ENCODE data around the gene LZTR1.

Gene LZTR1

DNA sequence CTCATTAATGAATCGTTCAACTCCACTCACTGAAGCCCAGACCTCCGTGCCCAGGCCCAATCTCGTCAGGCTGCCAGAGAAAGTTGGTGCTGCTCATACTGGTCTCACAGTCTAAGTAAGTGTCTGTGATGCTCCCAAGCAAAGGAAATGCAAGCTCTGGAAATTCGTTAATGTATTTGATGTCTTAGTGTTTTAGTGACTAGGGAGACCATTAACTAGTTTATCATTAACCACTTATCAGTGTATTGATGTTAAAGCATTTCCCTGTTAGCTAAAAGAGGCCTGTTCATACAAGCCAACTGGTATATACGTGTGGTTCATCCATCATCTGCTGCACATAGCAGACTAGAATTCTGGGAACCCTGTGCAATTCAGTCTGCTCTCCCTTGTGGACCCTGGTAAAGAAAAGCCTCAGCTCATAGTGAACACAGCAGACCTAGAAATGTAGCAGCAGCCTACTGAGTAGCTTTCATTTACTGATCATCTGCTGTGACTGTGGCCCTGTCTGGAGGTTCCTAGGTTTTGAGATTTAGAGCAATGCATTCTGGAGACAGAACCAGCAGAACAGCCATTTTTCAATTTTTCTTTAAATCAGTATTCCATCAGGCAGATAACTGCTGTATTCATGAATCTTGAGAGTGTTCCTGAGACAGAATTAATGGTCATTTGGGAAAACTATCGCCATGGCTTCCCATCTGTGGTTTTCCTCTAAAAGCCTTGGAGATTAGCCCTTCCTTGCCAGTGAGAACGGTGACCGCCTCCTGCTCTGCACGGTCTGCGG, 30.8 kb upstream of the LZTR1 start:
- no peak for DNase-seq

DNA sequence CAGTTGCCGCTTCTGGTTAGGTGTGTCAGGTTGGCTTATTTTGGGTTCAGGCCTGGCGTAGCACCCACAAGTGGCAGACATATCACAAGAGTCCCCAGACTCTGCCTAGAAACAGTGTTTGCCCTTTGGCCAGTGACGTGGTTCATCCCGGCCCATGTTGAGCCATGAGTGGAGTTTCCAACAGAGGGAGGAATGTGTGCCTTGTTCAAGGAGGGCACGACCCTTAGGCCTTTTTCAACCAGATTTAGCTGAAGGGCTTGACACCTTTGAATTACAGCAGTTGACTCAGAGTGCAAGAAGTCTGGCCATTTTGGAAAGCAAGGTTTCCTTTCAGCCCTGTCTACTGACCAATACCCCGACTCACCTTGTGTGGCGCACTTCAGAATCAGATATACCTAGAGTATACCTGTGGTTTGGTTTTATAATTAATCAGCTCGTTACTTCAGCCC, 30.1 kb upstream of the LZTR1 start:
- no peak for DNase-seq

DNA sequence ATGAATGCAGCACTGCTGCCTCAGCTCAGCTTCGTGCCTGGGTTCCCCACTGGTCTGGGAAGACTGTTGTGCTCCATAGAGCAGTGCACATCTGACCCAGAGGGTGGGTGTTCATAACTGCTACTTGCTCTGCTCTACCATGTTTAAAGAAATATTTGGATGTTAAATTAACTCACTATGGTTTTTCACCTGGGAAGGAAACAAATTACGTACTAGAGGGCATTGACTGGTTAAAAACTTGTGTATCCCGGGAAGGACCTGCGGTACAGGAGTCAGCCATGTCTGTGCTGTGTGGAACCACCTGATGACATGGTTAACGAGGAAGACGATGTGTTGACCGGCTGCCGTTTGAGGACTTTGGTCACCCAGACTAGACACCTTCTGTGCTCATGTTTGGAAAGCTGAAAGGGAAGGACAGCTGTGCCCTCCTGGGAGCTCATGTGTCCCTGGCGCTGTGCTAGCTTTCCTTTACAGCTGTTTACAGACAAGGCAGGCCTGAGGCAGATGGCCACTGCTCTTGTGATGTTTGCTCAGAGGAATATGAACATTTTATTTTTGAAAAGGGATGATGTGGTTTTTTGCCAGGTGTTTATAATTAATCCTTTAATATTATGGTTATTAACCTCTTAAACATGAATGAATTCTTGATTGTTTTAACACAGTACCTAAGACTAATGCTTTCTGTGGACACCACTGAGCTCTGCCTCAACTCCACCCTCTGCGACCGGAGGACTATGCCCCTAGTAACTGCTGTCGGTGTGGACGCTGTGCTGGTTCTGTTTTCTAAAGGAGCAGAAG, 29.4 kb upstream of the LZTR1 start:
- no peak for DNase-seq

DNA sequence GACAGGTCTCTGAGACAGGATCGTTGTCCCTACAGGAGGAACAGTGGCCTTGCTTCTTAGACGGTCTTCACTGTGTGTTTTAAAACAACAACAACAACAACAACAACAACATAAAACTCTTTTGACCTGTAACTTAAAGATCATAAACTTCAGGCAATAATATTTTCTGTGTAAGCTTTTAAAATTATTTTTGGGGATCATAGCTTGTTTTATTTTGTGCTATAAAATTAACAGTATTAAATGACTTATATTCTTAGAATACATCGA, 28.8 kb upstream of the LZTR1 start:
- DNase-seq = no peak

DNA sequence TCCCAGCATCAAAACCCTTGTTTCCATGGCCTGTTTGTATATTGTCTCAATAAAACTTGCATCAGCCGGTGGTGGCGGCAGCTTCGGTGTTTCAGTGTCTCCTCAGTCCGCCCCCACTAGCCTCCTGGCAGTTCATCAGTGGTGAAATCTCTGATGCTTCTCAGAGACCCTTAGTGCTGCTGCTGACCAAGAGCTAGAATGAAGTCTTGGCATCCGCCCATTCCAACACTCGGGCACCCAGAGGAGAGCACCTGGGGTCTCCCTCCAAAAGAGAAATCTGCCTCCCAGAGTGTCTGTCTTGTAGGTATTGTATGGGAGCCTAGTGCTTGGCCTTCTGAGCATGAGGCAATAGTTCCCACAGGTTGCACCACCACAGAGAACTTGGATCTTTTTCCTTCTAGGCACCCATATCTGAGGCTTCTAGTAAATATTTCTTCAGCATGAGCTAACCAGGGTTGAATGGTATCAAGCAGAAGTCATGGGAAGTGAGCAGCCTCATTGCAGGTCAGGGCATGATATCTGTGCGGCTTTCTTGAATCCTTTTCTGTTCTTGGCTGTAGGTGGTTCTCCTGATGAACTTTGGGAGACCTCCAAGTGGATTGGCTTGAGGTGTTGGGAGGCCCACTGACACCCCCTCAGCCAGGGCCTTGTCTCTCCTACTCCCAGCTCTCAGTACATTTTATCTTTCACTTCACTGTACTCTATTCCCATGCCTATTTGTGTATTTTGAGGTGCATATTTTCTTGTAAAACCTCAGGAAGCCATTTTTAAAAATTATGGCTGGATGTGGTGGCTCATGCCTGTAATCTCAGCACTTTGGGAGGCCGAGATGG, 28.2 kb upstream of the LZTR1 start:
- no peak for DNase-seq

DNA sequence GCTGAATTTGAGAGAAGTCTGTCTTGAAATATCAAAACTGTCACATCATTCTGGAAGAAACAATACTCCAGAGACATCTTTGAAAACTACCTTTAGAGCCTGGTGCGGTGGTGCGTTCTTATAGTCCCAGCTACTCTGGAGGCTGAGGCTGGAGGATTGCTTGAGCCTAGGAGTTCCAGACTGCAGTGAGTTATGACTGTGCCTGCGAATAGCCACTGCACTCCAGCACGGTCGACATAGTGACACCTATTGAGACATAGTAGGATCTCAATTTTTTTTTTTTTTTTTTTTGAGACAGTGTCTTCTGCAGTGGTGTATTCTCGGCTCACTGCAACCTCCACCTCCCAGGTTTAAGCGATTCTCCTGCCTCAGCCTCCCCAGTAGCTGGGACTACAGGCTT, 26.5 kb upstream of the LZTR1 start:
- no peak for DNase-seq

DNA sequence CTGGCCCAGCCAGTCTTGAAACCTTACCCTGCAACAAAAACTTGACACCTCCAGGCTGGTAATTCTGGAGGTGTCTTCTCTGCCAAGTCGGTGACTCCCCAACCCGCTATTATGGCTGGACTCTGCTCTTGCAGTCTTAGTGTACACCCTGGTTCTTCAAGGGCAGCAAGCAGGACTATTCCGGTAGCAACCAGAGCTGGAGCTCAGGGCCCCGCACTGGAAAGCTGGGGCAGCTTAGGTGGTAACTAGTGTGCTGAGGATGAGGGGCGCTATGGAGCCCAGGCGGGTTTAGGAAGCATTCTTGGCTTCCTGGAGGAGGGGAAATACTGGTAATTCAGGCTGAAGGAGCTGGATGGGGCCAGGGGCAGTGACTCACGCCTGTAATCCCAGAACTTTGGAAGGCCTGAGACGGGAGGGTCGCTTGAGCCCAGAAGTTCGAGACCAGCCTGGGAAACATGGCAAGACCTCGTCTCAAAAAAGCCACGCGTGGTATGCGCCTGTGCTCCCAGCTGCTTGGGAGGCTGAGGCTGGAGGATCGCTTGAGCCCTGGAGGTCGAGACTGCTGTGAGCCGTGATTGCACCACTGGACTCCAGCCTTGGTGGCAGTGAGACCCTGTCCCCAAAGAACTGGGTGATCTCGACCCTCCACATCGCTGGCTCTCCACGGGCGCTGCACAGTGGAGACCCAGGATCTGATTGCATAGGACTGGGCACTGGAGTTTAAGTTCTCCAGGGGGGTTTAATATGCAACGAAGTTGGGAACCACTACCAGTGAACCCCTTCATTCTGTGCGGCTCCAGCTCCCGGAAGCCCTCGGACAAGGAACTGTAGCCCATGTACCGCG, 25.6 kb upstream of the LZTR1 start:
- DNase-seq = no peak

DNA sequence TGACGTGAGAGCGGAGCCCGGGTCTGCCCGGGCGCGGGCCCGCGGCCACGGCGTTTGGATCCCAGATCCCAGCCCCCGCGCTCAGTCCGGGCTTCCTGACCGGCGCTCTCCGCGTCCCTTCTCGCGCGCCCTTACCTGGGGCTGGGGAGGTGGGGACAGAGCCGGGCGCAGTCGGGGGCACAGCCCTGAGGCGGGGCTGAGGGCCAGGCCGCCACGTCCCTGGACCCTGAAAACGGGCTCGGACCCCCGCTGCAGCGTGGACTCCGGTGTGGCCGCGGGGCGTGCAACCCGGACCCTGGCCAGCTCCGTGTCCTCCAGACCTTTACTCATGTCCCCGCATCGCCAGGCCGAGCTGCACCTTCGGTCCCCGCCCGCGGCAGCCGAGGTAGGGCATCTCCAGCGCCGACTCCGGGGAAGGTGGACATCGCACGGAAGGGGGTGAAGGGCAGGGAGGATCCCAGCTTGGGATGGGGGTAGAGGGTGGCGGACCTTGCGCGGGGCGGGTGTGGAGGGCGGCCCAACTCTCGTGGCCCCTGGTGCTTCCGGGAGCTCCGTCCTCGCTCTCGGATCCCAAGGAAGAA, 24.9 kb upstream of the LZTR1 start:
- no peak for DNase-seq

DNA sequence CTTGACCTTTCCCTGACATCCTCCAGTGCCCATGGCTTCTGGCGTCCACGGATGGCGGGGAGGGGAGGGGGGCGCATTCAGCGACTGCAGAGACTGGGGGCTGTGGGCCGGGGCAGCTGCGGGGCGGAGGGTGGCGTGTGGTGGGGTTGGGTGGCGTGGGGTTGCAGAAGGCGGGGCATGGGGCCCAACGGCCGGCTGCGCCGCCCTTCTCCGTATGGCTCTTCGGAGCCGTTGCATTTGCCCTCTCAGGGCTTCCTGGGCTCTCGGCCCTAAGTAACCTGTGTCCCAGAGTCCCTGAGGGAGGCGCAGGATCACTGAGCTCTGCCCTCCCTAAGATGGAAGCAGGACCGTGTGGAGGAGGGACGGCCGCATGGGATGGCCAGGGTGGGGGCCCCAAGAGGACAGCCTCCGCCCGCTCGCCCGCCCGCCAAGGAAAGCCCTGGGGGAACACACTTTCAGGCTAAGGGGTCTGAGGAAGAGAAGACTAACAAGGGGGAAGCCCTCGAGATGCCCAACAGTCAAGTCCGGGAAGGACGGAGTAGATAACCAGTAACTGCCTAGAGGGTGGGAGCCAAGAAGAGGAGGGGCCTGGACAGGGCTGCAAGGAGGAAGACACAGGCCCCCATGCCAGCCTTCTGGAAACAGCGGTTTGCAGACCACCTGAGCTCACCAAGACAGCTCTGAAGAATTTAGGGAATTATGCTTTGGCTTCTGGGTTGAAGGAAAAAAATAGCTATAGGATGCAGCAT, 24.2 kb upstream of the LZTR1 start:
- no peak for DNase-seq

DNA sequence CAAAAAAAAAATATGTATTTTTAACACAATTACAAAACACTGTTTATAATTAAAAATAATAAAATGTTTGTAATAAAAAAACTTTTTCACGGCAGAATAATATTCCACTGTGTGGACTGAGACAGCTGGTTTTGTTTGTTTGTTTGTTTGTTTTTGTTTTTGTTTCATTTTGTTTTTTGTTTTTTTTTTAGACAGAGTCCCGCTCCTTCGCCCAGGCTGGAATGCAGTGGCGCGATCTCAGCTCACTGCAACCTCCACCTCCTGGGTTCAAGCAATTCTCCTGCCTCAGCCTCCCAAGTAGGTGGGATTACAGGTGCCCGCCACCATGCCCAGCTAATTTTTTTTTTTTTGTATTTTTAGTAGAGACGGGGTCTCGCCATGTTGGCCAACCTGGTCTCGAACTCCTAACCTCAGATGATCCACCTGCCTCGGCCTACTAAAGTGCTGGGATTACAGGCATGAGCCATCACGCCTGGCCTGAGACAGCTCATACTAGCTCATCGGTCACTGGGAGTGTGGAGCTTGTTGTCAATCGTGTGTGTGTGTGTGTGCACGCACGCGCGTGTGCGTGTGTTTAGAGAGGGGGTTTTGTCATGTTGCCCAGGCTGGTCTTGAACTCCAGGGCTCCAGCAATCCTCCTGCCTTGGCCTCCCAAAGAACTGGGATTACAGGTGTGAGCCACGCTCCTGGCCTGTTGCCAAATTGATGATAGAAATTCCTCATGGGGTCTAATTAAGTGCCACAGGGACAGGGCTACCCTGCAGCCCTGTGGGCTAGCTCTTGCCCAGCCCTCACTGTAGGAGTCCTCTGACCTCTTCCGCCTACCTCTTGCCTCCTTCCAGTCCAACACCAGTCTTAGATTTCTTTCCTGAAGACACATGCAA, 22.3 kb upstream of the LZTR1 start:
- DNase-seq = no peak

DNA sequence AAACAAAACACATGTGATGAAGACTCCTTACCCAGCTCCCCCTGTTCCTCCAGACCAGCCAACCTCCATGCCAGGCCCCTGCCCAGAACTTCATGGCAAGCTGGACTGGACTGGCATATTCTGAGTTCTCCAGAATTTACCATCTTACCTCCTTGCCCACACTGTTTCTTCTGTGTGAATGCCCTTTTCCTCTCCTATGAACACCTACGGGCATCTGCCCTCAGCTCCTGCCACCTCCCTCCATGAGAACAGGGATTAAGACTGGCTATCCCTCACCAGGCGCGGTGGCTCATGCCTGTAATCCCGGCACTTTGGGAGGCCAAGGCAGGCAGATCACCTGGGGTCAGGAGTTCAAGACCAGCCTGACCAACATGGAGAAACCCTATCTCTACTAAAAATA, 21.5 kb upstream of the LZTR1 start:
- DNase-seq = no peak

DNA sequence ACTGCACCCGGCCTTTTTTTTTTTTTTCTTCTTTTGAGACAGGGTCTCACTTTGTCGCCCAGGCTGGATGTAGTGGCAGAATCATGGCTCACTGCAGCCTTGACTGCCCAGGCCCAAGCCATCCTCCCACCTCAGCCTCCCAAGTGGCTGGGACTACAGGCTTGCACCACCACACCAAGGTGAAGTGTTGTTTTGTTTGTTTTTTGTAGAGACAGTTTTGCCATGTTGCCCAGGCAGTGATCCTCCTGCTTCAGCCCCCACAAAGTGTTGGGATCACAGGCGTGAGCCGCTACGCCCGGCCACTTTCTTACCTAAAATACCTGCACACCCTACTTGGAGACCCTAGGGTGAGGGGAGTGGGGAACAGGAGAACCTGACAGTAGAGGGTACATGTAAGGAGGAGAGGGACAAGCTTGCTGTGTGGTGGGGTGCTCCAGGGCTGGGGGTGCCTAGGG, 19.6 kb upstream of the LZTR1 start:
- no peak for DNase-seq

DNA sequence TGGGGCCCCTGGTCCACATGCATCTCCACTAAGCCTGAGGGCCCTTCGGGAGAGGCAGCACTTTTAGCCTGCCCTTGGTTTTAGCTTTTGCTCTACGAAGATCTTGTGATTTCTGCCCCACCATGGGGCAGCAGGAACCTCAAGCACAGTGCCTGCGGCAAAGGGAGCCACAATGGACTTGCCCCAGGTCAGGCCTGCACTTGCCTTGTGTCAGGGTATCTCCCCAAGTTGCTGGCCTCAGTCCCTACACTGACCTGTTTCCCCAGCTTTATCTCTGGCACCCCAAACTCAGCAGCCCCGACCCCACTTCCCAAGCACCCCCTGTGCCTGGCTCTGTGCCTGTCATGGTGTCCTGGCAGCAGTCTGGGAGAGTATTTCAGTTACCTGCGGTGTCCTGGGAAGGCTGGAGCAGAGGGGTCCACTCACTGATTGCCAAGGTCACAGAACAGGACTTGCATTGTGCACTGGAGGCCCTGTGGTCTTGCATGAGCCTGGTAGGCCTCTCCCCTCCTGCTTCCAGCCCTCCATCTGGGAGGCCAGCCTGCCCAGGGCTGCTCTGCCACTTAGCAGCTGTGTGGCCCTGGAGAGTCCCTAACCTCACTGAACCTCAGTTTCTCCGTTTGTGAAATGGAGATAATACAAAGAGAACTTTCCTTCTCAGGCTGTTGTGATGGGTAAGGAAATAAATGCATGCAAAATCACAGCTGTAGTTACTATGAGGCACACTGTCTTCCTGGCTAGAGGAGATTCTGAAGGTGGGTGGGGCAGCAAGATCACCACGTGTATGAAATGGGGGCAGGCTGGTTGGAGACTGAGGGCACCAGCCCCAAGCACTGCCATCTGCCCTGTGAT, 18.7 kb upstream of the LZTR1 start:
- DNase-seq = no peak

DNA sequence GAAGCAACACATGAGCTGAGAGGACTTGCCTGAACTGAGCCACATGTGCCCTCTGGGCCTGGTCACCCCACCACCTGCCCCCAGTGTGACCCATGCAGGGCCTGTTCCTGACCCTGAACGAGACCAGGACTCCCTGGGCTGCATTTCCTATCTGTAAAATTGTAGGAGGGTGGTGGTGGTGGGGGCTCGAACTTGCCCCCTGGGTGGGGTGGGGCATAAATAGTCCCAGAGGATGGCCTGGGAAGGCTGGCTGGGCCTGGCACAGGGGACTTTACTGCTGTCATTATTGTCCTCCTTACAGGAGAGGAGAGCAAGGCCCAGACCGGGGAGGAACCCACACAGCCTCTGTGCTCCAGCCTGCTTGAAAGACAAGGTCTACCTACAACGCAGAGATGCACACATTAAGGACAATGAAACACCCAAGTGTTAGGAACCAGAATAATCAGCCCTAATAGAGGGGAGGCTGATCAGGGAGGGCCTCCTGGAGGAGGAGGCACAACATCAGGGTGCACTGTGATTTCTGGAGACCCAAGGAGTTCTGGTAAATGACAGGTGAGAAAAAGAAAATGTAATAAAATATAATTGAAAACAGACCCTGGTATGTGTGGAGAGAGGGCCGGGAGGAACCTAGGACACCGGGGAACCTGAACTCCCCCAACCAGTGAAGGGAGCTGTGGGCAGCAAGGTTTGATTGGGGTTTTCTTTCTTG, 17.9 kb upstream of the LZTR1 start:
- no peak for DNase-seq

DNA sequence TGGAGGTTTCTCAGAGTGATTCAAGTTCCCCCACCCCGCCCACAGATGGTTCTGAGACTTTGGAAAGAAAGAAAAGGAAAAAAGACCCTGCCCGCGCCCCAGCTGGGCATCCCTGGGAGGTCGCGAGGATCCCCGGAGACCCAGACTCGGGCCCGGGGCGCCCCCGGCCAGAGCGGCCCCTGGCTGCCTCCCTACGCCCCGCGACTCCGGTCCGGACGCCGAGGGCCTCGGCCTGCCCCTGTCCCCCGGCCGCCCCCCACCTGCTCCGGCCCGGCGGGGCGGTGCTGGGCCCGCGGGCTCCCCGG, 17.3 kb upstream of the LZTR1 start:
- no peak for DNase-seq

DNA sequence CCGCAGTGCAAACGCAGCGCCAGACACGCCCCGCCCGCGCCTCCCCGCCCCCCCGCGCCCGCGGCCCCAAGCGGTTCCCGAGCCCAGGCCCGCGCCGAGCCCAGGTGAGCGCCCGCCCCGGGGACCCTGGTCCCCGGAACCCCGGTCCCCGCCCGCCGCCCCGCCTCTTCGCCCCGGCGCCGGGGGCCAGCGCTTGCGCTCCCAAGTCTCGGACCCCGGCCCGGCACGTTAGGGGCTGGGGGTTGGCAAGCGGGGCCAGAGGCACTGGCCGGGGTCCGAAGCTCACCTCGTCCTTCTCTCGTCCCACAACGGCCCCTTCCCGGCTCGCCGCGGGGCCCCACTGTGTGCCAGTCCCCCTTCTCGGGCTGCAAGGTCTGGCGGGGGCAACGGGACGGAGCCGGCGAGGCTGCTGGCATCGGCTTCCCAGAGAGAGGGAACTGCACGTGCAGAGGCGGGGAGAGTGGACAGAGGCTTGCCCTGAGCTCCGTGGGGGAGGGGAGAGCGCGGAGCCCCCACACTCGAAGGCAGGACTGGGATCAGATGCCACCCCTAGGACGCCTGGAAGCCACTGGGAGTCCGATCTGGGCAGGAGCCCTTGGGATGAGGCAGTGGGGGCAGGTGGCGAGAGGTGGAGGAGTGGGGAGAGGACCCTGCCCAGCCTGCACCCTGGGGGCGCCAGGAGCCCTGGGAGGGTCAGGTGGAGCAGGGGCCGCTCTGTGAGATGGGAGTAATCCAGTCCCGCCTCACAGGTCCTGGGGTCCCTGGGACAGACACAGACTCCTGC, 16.8 kb upstream of the LZTR1 start:
- no peak for DNase-seq

DNA sequence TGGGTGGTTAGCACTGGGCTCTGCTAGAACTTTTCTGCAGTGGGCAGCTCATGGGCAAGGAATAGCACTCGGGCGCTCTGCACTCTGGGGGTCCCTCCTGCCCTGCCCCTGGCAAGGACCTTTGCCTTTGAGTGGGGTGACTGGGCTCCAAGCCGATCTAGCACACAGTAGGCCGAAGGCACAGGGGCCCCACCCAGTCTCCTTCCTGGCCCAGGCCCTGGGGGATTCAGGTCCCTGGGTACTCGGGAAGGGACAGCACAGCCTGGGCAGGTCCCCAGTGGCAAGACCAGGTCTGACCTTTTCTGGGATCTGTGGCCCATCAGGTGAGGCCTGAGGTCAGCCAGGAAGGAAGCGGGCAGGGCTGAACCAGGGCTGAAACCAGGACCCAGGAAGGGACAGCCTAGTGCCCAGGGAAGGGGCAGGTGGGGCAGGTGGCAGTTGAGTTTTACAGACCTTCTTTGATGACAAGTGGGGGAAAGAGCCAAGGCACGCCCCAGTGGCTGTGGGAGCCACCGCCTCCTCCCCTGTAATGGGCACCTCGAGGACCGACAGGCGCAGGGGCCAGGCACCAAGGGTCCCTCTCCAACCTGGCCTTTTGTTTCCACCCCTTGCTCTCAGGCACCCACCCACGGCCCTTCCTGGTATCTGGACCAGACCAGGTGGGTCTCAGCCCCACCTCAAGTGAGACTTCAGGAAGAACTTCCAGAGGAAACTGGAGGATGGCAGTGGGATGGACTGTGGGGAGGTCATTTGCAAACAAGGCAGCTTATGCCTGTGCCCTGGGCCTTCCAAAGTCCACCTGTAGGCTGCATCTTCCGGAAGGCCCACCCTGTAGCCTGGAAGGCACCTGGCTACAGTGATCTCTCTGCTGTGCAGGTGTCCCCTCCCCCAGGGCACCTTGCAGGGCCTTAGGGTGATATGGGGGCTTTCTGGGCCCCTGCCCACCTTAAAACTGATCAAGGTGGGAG, 15.9 kb upstream of the LZTR1 start:
- no peak for DNase-seq

All from DMS 273 treated with DMSO at 0.1 percent for 48 hours (cell line).